Neural cell (in vitro differentiated cells): ENCODE results near the gene ABHD17A. TPM values are rescaled to one million over a fixed set of nuclear protein-coding genes. Genes with fewer than 3 reads are reported as not detected.

Source experiments
- H2AFZ ChIP-seq: fragments of 200-600, 300-800 bp; sonication (generic), shearing (Covaris generic); 2 replicates; pipeline ENCODE4 v1.6.0; 2014; ENCODE audit warnings: low read depth, mild to moderate bottlenecking, antibody characterized with exemption, low read length, moderate library complexity
- H3F3A ChIP-seq: fragments of 200-600 bp; shearing (Covaris generic); 2 replicates; pipeline ENCODE4 v1.6.1; 2016; ENCODE audit warnings: mild to moderate bottlenecking, moderate library complexity, mixed read lengths, antibody characterized with exemption, low read length; ENCODE audit not compliant: insufficient read depth, poor library complexity, severe bottlenecking
- H3K27ac ChIP-seq: fragments of 200-600, 300-800 bp; sonication (generic), shearing (Covaris generic); 2 replicates; pipeline ENCODE4 v1.5.1; 2014; ENCODE audit warnings: mild to moderate bottlenecking, low read length, moderate library complexity
- H3K27me3 ChIP-seq: fragments of 300-800, 200-600 bp; sonication (generic), shearing (Covaris generic); 2 replicates; pipeline ENCODE4 v1.6.0; 2014; ENCODE audit warnings: mild to moderate bottlenecking, low read depth, low read length, moderate library complexity; ENCODE audit not compliant: insufficient read depth
- H3K36me3 ChIP-seq: fragments of 300-800, 200-600 bp; sonication (generic), shearing (Covaris generic); 2 replicates; pipeline ENCODE4 v1.5.1; 2014; ENCODE audit warnings: mild to moderate bottlenecking, antibody characterized with exemption, low read length, moderate library complexity; ENCODE audit not compliant: insufficient read depth
- H3K4me2 ChIP-seq: fragments of 300-800, 200-600 bp; sonication (generic), shearing (Covaris generic); 2 replicates; pipeline ENCODE4 v1.6.0; 2014; ENCODE audit warnings: mild to moderate bottlenecking, low read length
- H3K4me3 ChIP-seq: fragments of 300-800, 200-600 bp; sonication (generic), shearing (Covaris generic); 2 replicates; pipeline ENCODE4 v1.5.1; 2014; ENCODE audit warnings: mild to moderate bottlenecking, low read length, moderate library complexity
- H3K79me2 ChIP-seq: fragments of 200-600 bp; shearing (Covaris generic); replicated peaks from 2 replicates; pipeline ENCODE4 v1.6.0; 2014; ENCODE audit warnings: mild to moderate bottlenecking, low read length, moderate library complexity; ENCODE audit not compliant: insufficient read depth
- H3K9ac ChIP-seq: fragments of 300-800, 200-600 bp; sonication (generic), shearing (Covaris generic); 2 replicates; pipeline ENCODE4 v1.6.1; 2016; ENCODE audit warnings: mild to moderate bottlenecking, low read length, mixed read lengths
- H3K9me2 ChIP-seq: fragments of 200-600 bp; shearing (Covaris generic); 2 replicates; pipeline ENCODE4 v1.6.1; 2016; ENCODE audit warnings: mild to moderate bottlenecking, low read length, mixed read lengths; ENCODE audit not compliant: insufficient read depth
- H3K9me3 ChIP-seq: fragments of 200-600, 300-800 bp; sonication (generic), shearing (Covaris generic); 2 replicates; pipeline ENCODE4 v1.6.1; 2016; ENCODE audit warnings: mild to moderate bottlenecking, mixed run types, low read length, moderate library complexity, mixed read lengths
- H4K20me1 ChIP-seq: fragments of 200-600 bp; shearing (Covaris generic); 2 replicates; pipeline ENCODE4 v1.6.1; 2016; ENCODE audit warnings: mild to moderate bottlenecking, mixed run types; ENCODE audit not compliant: insufficient read depth
- EP300 ChIP-seq: fragments of 450-650 bp; conservative IDR thresholded peaks from 2 replicates; pipeline ENCODE4 v1.6.1; 2014; ENCODE audit warnings: antibody characterized with exemption, mild to moderate bottlenecking, moderate library complexity; ENCODE audit not compliant: poor library complexity, severe bottlenecking
- EZH2 ChIP-seq: fragments of 200-600, 300-800 bp; shearing (Covaris generic), sonication (generic); IDR thresholded peaks from 2 replicates; pipeline ENCODE4 v1.6.1; 2014; ENCODE audit warnings: antibody characterized with exemption, low read length, borderline replicate concordance, mild to moderate bottlenecking; ENCODE audit not compliant: insufficient read depth, poor library complexity, severe bottlenecking
- MXI1 ChIP-seq: fragments of 450-650 bp; conservative IDR thresholded peaks from 2 replicates; pipeline ENCODE4 v1.6.1; 2014; ENCODE audit warnings: antibody characterized with exemption, mild to moderate bottlenecking; ENCODE audit not compliant: poor library complexity, severe bottlenecking
- POLR2AphosphoS5 ChIP-seq: IDR thresholded peaks from 2 replicates; pipeline ENCODE4 v1.6.1; 2012
- RAD21 ChIP-seq: fragments of 450-650 bp; conservative IDR thresholded peaks from 2 replicates; pipeline ENCODE4 v1.6.1; 2014; ENCODE audit warnings: antibody characterized with exemption, mild to moderate bottlenecking, moderate library complexity
- SMC3 ChIP-seq: fragments of 450-650 bp; conservative IDR thresholded peaks from 2 replicates; pipeline ENCODE4 v1.6.1; 2014; ENCODE audit warnings: antibody characterized with exemption, mild to moderate bottlenecking, moderate library complexity; ENCODE audit not compliant: poor library complexity
- TAF1 ChIP-seq: IDR thresholded peaks from 2 replicates; pipeline ENCODE4 v1.6.1; 2012; ENCODE audit warnings: low read depth
- polyA plus RNA-seq: library from polyadenylated mRNA; depleted of rRNA; stranded (reverse); fragments of >200 nt; gene quantifications from 2 replicates; pipeline ENCODE4 v1.2.3, GENCODE V29; 2014
- TF ChIP-seq, protein P1 (sequence below): fragments of 450-650 bp; IDR thresholded peaks from 2 replicates; pipeline ENCODE4 v1.5.1; 2014; ENCODE audit warnings: antibody characterized with exemption, mild to moderate bottlenecking, moderate library complexity; ENCODE audit not compliant: poor library complexity, severe bottlenecking
- TF ChIP-seq, protein P2 (sequence below): IDR thresholded peaks from 2 replicates; pipeline ENCODE4 v1.6.1; 2012; ENCODE audit warnings: borderline replicate concordance

The ABHD17A gene
- polyA plus RNA-seq, 1 donor from 2014 or later: 116 TPM

DNA sequence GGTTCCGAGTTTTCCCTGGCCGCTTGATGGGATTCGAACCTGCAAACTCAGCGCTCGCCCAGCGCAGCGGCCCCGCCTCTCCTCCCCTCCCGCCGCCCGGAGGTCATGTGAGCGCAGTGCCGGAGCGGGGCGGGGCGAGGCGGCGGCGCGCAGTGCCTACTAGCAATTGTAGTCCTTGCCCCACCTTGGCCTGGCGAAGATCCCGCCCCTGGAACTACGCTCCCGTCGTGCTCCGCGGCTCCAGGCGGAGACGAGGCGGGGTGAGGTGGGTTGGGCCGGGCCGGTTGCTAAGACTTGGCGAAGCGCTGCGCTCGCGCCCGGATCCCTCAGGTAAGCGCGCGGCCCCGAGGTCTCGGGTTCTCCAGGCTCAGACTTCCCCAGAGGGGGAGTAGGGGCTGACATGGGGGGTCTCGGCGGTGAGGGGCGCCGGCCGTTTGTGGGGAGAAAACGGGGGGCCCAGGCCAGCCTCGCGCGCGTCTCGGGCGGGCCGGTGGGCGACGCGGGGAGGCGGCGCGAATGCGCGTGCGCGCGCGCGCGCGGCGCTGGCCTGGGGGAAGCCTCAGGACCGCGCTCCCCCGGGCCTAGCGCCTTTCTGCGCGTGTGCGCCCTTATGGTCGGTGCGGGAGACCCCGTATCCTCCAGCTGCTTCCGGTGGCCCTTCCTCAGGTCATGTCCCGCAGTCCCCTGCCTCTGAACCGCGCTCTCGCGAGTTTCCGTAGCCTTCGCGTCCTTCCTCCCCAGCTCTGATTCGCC, 20.0 kb upstream of the ABHD17A start, which contains the start of the genes ADAT3 and SCAMP4:
Gene ADAT3 (plus strand): TSS at position 290 of the 753 bp plus-strand sequence. CDS start 6,649 bp downstream, outside the sequence.
Gene SCAMP4 (plus strand): TSS at position 290 of the 753 bp plus-strand sequence. CDS start 9,621 bp downstream, outside the sequence.
- no peaks in the 10 kb centered on the region for H3K27me3 ChIP-seq
- H3F3A ChIP-seq: no peaks in the 10 kb centered on the region
- no peaks in the 10 kb centered on the region for H3K36me3 ChIP-seq
- TF ChIP-seq, protein P1, sequence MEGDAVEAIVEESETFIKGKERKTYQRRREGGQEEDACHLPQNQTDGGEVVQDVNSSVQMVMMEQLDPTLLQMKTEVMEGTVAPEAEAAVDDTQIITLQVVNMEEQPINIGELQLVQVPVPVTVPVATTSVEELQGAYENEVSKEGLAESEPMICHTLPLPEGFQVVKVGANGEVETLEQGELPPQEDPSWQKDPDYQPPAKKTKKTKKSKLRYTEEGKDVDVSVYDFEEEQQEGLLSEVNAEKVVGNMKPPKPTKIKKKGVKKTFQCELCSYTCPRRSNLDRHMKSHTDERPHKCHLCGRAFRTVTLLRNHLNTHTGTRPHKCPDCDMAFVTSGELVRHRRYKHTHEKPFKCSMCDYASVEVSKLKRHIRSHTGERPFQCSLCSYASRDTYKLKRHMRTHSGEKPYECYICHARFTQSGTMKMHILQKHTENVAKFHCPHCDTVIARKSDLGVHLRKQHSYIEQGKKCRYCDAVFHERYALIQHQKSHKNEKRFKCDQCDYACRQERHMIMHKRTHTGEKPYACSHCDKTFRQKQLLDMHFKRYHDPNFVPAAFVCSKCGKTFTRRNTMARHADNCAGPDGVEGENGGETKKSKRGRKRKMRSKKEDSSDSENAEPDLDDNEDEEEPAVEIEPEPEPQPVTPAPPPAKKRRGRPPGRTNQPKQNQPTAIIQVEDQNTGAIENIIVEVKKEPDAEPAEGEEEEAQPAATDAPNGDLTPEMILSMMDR: peak; percentile 18
- TF ChIP-seq POLR2AphosphoS5 (peak; percentile 93), RAD21 (peak; percentile 26), SMC3 (peak; percentile 50), MXI1 (peak; percentile 78), TAF1 (no peak), EP300 (no peak)
- peak within 1 kb of the TSS; percentile 62 for H2AFZ ChIP-seq
- peak within 1 kb of the TSS; percentile 93 for H3K27ac ChIP-seq
- H3K4me2 ChIP-seq: peak within 1 kb of the TSS; percentile 69
- no peaks in the 10 kb centered on the region for H3K9me2 ChIP-seq
- H3K9ac ChIP-seq: peak within 1 kb of the TSS; percentile 85
- no peaks in the 10 kb centered on the region for H4K20me1 ChIP-seq
- H3K79me2 ChIP-seq: peaks cover 12% of the 10 kb centered on the region
- H3K9me3 ChIP-seq: no peaks in the 10 kb centered on the region
- H3K4me3 ChIP-seq: peak within 1 kb of the TSS; percentile 67

DNA sequence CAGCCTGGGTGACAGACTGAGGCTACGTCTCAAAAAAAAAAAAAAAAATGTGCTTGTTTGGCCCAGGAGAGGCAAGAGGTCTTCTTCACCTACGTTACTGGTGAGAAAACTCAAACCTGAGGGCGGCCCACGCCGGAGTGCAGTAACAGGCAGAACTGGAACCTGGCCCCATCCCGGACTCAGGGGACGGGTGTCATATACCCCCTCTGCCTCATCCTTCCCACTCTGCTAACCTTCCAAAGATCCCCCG, 19.5 kb upstream of the ABHD17A start:
- Histone ChIP-seq H2AFZ (no peak overlapping the region), H3K27me3 (no peaks in the 10 kb centered on the region), H3K9me3 (no peaks in the 10 kb centered on the region), H3F3A (no peaks in the 10 kb centered on the region), H3K79me2 (peaks cover 12% of the 10 kb centered on the region), H3K36me3 (no peaks in the 10 kb centered on the region), H3K9me2 (no peaks in the 10 kb centered on the region), H3K4me3 (peak overlapping the region; percentile 67), H3K9ac (peak overlapping the region; percentile 85), H4K20me1 (no peaks in the 10 kb centered on the region), H3K4me2 (no peak overlapping the region), H3K27ac (peak overlapping the region; percentile 45)
- TF ChIP-seq, protein P2, sequence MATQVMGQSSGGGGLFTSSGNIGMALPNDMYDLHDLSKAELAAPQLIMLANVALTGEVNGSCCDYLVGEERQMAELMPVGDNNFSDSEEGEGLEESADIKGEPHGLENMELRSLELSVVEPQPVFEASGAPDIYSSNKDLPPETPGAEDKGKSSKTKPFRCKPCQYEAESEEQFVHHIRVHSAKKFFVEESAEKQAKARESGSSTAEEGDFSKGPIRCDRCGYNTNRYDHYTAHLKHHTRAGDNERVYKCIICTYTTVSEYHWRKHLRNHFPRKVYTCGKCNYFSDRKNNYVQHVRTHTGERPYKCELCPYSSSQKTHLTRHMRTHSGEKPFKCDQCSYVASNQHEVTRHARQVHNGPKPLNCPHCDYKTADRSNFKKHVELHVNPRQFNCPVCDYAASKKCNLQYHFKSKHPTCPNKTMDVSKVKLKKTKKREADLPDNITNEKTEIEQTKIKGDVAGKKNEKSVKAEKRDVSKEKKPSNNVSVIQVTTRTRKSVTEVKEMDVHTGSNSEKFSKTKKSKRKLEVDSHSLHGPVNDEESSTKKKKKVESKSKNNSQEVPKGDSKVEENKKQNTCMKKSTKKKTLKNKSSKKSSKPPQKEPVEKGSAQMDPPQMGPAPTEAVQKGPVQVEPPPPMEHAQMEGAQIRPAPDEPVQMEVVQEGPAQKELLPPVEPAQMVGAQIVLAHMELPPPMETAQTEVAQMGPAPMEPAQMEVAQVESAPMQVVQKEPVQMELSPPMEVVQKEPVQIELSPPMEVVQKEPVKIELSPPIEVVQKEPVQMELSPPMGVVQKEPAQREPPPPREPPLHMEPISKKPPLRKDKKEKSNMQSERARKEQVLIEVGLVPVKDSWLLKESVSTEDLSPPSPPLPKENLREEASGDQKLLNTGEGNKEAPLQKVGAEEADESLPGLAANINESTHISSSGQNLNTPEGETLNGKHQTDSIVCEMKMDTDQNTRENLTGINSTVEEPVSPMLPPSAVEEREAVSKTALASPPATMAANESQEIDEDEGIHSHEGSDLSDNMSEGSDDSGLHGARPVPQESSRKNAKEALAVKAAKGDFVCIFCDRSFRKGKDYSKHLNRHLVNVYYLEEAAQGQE: no peak
- TF ChIP-seq, protein P1: no peak
- no peak for TF ChIP-seq RAD21
- no peak for TF ChIP-seq MXI1
- no peak for TF ChIP-seq EP300
- no peak for TF ChIP-seq POLR2AphosphoS5
- no peak for TF ChIP-seq EZH2
- TF ChIP-seq SMC3: no peak
- TF ChIP-seq TAF1: no peak
